PC-9 (cell line): ENCODE results near the gene CFAP46.

Experiments used
- CTCF ChIP-seq: fragments of 200-600 bp; sonication (generic); conservative IDR thresholded peaks from 2 replicates; pipeline ENCODE4 v1.6.1; 2017; ENCODE audit warnings: mixed run types, antibody characterized with exemption, mild to moderate bottlenecking, moderate library complexity
- EZH2 ChIP-seq: fragments of 200-600 bp; sonication (generic); IDR thresholded peaks from 2 replicates; pipeline ENCODE4 v1.8.0; 2017; ENCODE audit warnings: antibody characterized with exemption, low read depth

GRCh38 chr10:132955479-132955878 lies 13.1 kb upstream of the CFAP46 start:
- no peak for TF ChIP-seq CTCF
- no peak for TF ChIP-seq EZH2
